MV-4-11 (cell line): ENCODE results near the gene ITPKC.
"Not testable (repeated sequence)": the region's sequence is repeated elsewhere in the genome, so short reads cannot be mapped to it uniquely, and the experiment has no call there.

Experiments used
- DNase-seq: peaks from one replicate; lab custom pipeline; 2025; lab: John Stamatoyannopoulos, UW

The ITPKC gene

DNA sequence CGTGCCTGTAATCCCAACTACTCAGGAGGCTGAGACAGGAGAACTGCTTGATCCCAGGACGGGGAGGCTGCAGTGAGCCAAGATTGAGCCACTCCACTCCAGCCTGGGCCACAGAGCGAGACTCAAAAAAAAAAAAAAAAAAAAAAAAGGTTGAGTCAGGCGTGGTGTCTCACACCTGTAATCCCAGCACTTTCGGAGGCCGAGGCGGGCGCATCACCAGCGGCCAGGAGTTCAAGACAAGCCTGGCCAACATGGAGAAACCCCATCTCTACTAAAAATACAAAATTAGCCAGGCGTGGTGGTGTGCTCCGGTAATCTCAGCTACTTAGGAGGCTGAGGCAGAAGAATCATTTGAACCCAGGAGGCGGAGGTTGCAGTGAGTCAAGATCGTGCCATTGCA lies 49.5 kb downstream of the ITPKC start:
- not testable (repeated sequence) for DNase-seq

DNA sequence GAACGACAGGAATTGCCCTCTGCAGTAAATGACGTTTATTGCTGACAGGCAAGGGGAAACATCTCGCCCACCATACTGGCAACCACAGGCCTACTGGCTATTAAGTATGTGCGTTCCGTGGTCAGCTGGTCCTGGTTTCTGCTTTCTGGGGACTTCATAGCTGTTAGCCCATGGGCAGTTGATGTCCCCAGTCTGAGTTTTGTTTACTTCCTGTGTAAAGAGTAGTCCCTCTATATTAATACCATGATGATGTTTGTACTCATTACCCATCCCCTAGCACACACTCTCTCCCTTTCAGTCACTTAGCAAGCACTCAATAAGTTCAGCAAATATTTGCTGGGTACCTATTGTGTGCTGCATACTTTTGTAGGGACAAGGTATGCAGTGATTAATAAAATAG lies 52.0 kb downstream of the ITPKC start:
- peak; percentile 55 for DNase-seq

DNA sequence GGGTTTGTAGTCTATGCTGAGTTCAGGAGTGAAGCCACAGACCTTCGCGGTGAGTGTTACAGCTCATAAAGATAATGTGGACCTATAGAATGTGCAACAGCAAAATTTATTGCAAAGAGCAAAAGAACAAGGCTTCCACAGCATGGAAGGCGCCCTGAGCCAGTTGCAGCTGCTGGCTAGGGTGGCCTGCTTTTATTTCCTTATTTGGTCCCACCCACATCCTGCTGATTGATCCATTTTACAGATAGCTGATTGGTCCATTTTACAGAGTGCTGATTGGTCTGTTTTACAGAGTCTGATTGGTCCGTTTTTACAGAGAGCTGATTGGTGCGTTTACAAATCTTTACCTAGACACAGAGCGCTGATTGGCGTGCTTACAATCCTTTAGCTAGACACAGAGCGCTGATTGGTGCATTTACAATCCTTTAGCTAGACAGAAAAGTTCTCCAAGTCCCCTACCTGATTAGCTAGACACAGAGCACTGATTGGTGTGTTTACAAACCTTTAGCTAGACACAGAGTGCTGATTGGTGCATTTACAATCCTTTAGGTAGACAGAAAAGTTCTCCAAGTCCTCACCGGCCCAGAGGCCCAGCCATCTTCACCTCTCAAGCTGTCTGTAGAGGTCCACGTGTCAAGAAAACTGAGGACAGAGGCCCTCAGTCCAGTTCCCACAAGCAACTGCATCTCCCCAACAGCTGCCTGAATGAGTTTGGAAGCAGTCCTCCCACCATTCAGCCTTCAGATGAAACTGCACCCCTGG lies 54.4 kb downstream of the ITPKC start:
- DNase-seq: peak; percentile 71

DNA sequence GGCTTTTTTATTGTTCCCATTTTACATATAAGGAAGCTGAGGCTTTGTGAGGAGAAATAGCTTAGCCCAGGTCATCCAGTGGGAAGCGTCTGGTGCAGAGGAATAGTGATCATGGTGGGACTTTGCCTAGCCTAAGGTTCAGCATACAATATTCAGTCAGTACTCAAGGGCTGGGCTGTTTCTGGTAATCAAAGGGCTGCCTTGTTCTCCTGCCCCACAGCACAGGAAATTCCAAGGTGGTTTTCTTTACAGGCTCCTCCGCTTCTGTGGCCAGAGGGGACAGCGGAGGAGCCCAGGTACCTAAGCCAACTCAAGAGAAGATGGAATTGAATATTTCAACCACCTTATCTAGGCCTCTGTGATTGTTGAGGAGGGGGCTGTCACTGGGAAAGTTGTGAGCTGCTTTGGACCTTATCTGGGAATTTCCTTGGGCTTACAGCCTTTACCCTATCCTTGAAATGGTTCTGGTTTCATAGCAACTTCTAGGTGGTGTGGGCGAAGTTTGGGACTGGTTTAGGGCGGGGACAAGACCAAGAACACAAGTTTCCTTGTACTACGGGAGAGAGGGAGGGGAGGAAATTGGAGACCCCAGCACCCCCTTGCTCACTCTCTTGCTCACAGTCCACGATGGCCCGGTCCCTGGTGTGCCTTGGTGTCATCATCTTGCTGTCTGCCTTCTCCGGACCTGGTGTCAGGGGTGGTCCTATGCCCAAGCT lies 58.2 kb downstream of the ITPKC start, which contains the start of gene MIA:
Gene MIA, plus strand, starts transcription at position 606 of the 716 bp plus-strand sequence. Its CDS starts 22 bp downstream, at position 628.
- no peak for DNase-seq

DNA sequence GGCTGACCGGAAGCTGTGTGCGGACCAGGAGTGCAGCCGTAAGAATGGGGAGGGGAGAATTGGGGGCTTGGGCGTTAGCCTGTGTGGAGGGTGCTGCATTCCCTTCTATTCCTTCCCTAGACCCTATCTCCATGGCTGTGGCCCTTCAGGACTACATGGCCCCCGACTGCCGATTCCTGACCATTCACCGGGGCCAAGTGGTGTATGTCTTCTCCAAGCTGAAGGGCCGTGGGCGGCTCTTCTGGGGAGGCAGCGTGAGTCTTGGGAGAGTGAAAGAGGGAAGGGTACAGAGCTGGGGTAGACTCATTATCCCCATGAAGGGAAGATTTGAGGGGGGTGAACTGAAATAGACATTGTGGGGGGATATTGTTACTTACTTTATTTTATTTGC lies 58.7 kb downstream of the ITPKC start:
- no peak for DNase-seq

DNA sequence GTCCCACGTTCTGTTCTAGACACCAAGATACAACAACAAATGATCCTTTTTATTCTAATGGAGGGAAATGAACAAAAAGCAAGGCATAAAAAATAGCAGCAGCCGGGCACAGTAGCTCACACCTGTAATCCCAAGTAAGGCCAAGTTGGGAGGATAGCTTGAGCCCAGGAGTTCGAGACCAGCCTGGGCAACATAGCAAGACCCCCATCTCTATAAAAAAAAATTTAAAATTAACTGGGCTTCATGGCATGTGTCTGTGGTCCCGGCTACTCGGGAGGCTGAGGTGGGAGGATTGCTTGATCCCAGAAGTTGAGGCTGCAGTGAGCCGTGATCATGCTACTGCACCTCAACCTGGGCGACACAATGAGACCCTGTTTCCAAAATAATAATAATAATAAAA lies 59.5 kb downstream of the ITPKC start:
- no peak for DNase-seq

DNA sequence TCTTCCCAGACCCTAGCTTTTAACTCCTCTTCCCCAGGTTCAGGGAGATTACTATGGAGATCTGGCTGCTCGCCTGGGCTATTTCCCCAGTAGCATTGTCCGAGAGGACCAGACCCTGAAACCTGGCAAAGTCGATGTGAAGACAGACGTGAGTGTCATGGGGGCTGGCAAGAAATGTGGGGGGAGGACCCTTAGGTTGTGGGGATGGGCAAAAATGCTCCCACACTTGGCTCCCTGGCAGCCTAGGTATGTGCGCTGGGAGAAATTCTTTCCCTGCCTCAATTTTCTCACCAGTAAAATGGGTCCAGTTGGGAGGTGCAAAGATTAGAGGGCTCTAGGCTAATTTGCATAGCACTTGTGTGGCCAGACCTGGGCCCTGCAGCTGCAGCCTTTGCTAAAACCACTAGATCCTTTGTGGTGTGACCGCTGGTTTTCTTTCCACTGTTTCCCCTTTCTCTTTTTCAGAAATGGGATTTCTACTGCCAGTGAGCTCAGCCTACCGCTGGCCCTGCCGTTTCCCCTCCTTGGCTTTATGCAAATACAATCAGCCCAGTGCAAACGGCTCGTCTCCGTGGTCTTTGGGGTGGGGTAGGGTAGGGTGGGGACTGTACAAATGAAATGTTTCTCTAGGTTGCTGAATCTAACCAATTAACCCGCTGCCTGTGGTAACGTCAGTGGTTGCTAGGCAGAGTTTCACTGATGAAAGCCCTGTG lies 60.2 kb downstream of the ITPKC start:
- peak; percentile 100 for DNase-seq

DNA sequence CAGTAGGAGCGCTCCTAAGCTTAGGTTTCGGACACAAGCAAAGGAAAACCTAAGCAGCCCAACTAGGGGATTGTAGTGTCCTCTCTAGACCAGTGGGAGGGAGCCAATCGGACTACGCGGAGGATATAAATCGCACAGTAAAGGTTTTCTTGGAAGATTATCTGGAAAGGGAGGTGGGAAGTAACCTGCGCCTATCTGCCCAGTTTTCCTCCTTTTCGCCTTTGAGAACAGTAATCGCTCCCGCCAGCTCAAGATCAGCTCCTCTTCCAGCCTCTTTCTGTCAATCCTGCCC lies 60.7 kb downstream of the ITPKC start:
- DNase-seq: no peak

DNA sequence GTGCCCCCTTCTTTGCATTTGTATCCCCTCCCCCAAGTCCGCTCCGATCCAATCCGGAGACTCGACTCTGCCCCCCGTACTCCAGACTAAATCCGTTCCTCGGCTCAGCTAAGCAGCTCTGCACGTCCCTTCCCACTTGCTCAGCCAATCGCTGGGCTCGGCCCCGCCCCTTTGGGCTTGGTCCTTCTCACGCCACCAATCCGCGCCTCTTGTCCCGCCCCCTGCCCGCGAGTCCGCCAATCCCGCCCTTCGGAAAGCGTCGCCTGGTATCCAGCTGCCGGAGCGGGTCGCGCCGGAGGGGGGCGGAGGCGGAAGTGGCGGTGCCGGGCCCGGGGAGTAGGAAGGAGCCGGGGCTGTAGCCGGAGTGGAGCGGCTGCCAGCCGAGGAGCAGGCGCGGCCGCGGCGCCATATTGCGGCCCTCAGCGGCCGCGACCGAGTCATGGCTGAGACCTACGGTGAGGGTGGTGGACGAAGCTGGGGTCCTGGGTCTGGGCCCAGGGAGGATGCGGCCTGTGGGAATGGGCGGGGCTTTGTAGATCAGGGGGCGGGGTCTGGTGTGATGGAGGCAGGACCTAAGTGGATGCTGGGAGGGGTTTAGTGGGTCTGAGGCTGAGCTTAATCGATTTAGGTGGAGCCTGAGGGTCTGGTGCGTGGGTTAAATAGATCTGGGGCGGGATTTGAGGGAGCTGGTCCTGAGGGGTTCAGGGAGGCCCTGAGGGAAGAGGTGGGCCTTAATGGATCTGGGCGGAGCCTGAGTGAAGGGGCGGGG lies 61.2 kb downstream of the ITPKC start, which contains the start of gene RAB4B:
Gene RAB4B, plus strand, starts transcription at position 311 of the 769 bp plus-strand sequence. Its CDS starts 129 bp downstream, at position 440.
- peak; percentile 100 for DNase-seq

DNA sequence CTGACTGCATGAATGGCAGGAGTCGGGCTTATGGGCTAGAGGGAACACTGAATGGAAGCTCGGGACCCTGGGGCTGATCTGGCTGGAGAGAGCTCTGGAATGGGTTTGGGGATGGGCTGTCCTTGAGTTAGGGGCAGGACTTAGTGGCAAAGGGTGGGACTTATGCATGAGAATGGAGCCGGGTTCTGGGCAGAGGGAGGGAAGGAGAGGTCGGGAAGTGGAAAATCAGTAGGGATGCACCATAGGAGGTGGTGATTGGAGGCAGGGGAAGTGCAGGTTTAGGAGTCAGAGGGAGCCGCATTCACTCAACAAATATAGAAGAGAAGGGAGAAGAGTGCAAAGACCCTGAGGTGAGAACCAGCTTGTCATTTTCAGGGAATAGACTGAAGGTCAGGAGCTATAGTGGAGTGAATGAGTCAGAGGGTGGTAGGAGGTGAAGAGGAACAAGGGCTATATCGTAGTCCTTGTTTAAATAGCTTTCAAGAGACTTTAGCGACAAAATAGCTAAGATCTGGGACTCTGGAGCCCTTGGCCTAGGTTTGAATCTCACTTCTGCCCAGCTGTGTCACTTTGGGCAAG lies 61.9 kb downstream of the ITPKC start:
- DNase-seq: peak; percentile 61

DNA sequence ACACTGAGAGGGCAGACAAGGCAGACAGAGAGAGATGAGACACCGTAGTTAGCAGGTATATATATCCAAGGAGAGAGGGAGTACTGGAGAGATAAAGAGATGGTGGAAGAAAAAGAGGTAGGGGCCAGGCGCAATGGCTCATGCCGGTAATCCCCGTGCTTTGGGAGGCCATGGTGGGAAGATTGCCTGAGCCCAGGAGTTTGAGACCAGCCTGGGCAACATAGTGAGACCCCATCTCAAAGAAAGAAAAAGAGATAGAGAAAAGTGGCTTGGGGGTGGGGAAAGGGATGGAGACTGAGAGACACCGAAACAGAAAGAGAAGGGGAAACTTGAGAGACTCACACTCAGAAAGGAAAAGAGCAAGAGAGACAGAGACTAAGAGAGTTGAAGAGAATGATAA lies 63.7 kb downstream of the ITPKC start:
- DNase-seq: no peak

DNA sequence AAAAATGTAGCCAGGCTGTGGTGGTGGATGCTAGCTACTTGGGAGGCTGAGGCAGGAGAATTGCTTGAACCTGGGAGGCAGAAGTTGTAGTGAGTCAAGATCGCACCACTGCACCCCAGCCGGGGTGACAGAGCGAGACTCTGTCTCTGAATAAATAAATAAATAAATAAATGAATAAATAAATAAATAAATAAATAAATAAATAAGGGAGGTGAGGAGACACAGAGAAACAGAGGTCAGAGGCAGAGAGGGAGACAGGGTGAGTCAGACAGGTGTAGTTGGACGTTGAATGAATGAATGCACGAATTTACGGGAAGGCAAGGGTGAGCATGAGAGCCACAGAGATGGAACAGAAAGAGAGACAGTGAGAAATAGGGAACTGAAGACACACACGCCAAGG lies 64.2 kb downstream of the ITPKC start:
- no peak for DNase-seq

DNA sequence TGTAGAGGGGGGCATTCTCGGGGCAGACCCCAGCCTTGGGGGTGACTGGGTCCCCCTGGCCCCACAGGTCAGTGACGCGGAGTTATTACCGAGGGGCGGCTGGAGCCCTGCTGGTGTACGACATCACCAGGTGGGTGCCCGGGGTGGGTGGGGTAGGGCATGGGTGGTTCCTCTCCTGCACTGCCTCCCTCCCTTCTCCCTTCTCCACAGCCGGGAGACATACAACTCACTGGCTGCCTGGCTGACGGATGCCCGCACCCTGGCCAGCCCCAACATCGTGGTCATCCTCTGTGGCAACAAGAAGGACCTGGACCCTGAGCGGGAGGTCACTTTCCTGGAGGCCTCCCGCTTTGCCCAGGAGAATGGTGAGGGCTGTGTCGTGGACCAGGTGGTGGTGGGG lies 66.8 kb downstream of the ITPKC start:
- DNase-seq: no peak

DNA sequence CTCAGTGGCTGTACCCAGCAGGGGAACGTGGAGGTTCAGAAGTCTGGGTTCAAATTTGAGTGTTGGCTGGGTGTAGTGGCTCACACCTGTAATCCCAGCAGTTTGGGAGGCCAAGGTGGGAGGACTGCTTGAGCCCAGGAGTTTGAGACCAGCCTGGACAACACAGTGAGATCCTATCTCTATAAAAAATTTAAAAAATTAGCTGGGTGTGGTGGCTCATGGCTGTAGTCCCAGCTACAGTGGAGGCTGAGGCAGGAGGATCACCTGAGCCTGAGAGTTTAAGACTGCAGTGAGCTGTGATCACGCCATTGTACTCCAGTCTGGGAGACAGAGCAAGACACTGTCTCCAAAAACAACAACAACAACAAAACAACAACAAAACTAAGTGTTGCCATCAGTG lies 67.2 kb downstream of the ITPKC start:
- DNase-seq: not testable (repeated sequence)

DNA sequence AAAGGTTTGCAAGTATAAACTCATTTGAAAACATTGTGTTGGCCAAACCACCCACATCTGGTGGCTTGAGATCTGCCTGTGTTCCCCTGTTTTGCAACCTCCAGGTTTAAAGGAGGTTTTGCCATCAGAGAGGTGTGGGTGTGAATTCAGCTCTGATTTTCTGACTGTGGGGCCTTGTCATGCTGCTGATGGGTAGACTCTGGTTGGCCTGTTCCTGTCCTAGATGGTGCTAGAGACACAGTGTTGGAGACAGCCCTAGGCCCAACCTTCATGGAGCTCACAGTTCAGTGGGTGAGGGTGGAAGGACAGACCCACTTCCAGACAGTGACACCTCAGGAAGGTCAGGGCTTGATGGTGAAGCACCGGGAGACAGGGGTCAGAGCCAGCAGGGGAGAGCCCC lies 68.6 kb downstream of the ITPKC start:
- DNase-seq: no peak

DNA sequence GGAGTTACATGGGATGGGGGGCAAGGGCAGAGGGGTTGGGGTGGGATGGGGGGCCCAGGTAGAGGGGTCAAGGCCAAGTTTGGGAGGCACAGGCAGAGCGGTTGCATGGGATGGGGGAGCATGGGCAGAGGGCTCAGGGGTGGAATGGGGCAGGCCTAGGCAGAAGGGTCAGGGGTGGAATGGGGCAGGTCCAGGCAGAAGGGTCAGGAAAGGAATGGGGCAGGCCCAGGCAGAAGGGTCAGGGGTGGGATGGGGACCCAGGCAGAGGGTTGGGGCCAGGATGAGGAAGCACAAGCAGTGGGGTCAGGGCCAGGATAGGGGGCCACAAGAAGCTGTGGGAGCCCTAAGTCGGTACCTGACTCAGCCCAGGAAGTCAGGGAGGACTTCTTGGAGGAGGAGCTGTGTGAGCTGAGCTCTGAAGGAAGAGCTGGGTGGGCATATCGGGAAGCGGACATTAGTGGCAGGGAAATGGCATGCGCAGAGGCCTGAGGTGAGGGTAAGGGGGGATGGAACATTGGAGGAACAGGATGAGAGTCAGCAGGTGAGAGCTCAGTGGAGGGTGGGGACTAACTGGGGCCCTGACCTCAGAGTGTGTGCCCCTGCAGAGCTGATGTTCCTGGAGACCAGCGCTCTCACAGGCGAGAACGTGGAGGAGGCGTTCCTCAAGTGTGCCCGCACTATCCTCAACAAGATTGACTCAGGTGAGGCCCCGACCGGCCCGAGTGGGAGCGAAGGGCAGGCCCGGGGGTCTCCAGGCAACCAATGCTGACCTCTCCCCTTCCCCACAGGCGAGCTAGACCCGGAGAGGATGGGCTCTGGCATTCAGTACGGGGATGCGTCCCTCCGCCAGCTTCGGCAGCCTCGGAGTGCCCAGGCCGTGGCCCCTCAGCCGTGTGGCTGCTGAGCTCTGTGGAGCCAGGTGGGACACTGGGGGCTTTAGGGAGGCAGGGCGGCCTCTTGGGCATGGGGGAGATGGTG lies 69.4 kb downstream of the ITPKC start:
- DNase-seq: no peak
